ENCODE results near the gene C6orf15. TPM values are rescaled to one million over a fixed set of nuclear protein-coding genes. Genes with fewer than 3 reads are reported as not detected.

The C6orf15 gene
- total RNA-seq, 4 donors from 2014 or later: not detected

DNA sequence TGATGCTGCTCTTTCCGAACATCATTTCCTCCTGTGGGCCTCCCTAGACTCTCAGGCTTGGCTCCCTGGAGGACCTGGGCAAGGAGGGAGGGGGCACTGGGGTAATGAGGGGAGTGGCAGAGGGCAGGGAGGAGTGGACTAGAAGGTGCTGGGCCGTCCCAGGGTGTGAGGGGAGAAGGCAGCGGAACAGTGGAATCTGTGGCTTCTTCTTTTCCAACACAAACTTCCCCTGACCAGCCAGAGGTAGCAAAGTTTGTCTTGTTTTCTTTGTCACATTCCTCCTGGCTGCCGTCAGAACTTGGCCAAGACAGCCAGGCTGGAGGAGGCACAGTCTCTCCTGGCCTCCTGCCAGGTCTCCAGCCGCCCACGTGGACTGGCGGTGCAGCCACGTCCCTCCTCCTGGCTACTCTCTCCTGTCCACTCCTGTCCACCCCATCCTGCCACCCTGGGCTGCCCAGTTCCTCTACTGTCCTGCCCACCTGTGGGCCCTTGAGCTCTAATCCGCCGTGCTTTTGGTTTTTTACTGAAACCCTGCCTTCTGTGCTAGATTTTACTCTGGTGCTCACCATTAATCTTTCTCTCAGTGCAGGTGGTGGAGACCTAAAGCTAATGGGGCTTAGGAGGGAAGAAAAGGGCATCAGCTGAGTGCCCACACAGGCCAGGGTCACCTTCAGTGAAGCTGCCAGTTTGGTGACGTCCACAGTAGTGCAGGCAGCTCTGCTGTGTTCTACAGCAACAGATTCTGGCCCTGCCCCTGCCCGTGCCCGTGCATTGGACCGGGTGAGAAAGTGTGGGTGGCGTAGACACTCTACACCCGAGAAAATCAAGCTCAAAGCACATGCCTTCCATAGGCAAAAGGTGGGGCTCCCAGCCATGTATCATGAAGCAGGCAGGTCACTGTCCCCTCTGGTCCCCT, 10.7 kb upstream of the C6orf15 start:
- TF ChIP-seq POLR2AphosphoS5 (IDR thresholded peaks at IDR 0.05): peak in 1 of 2 donors; percentile 33
- no peak for TF ChIP-seq EP300 (IDR thresholded peaks at IDR 0.05)
- TF ChIP-seq POLR2A (IDR thresholded peaks at IDR 0.05; ENCODE audit: low read depth): no peak
- peak overlapping the region; percentile 27 to 76 (median 48) for H3K27ac ChIP-seq (replicated peaks in 1 of 4)
- no peak overlapping the region for H3K4me3 ChIP-seq
- no peaks in the 10 kb centered on the region for H3K27me3 ChIP-seq
- 24% methylated on average over 12 of the region's 16 CpGs for WGBS
- H3K9me3 ChIP-seq: no peaks in the 10 kb centered on the region
- H3K36me3 ChIP-seq: no peaks in the 10 kb centered on the region
- peaks cover 22 to 56% (median 31%) of the 10 kb centered on the region in 4 donors for H3K4me1 ChIP-seq
- no peak for DNase-seq (ENCODE audit: extremely low spot score)
- intact Hi-C loops (cut with DNase I): no loop called here

GRCh38 chr6:31121131-31121790, 8.9 kb upstream of the C6orf15 start:
- DNase-seq (ENCODE audit: extremely low spot score): no peak

DNA sequence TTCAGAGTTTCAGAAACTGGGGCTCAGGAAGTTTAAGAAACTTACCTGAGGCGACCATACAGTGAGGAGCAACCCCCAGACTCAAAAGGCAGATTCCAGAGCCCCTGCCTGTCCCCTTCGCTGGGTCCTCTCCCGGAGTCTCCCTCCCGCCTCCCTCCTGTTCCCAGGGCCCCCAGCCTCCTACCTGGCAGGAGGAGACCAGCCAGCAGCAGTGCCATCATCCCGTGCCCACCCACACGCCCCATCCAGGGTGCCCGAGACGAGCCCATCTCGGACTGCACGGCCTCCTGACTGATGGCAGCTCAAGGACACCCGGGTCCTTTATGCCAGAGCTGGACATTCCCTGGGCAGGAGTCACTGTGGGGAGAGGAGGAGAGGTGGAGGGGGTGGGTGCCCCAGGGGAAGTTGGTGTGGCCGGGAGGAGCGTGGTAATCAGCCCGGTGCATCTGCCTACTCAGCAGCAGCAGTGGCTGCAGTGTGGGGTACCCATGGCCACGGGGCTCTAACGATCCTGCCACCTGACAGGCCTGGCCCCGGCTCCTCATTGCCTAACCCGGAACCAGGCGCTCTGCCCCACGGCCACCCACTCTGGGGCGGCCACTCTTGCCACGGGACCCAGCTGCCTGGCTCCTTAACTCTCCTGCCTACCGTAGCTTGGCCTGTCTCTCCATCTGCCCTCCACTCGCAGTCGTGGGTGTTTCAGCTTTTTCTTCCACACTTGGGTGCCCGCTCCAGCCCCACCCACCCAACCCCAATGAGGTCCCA, 8.0 kb upstream of the C6orf15 start, which contains the start of gene CDSN:
Gene CDSN (minus strand): TSS at position 296 of the 765 bp plus-strand sequence. CDS start 27 bp downstream, at position 269.
- intact Hi-C loops (cut with DNase I): no loop called here
- no peaks in the 10 kb centered on the region for H3K9me3 ChIP-seq
- 84% methylated on average over 23 of the region's 26 CpGs for WGBS

More at GRCh38 chr6:31121131-31121790, 8.9 kb upstream of the C6orf15 start:
- Histone ChIP-seq H3K27ac (replicated peaks in 1 of 4) (no peak overlapping the region), H3K27me3 (no peaks in the 10 kb centered on the region), H3K4me3 (no peak overlapping the region), H3K9me3 (no peaks in the 10 kb centered on the region), H3K36me3 (no peaks in the 10 kb centered on the region), H3K4me1 (peaks cover 33 to 69% (median 41%) of the 10 kb centered on the region in 4 donors)
- TF ChIP-seq POLR2AphosphoS5 (IDR thresholded peaks at IDR 0.05) (no peak), POLR2A (IDR thresholded peaks at IDR 0.05; ENCODE audit: low read depth) (no peak), EP300 (IDR thresholded peaks at IDR 0.05) (no peak)
- TF ChIP-seq, protein P1, sequence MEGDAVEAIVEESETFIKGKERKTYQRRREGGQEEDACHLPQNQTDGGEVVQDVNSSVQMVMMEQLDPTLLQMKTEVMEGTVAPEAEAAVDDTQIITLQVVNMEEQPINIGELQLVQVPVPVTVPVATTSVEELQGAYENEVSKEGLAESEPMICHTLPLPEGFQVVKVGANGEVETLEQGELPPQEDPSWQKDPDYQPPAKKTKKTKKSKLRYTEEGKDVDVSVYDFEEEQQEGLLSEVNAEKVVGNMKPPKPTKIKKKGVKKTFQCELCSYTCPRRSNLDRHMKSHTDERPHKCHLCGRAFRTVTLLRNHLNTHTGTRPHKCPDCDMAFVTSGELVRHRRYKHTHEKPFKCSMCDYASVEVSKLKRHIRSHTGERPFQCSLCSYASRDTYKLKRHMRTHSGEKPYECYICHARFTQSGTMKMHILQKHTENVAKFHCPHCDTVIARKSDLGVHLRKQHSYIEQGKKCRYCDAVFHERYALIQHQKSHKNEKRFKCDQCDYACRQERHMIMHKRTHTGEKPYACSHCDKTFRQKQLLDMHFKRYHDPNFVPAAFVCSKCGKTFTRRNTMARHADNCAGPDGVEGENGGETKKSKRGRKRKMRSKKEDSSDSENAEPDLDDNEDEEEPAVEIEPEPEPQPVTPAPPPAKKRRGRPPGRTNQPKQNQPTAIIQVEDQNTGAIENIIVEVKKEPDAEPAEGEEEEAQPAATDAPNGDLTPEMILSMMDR (IDR thresholded peaks at IDR 0.05): no peak
- intact Hi-C loops (cut with DNase I): no loop called here
- WGBS: 87% methylated on average over 12 of the region's 12 CpGs

GRCh38 chr6:31118178-31118577, 5.8 kb upstream of the C6orf15 start:
- Histone ChIP-seq H3K36me3 (no peaks in the 10 kb centered on the region), H3K9me3 (no peaks in the 10 kb centered on the region), H3K27ac (replicated peaks in 1 of 4) (no peak overlapping the region), H3K27me3 (no peaks in the 10 kb centered on the region), H3K4me3 (no peak overlapping the region), H3K4me1 (peaks cover 42 to 68% (median 57%) of the 10 kb centered on the region in 4 donors)
- WGBS: 84% methylated on average over 5 of the region's 7 CpGs
- DNase-seq (ENCODE audit: extremely low spot score): no peak
- TF ChIP-seq, protein P1 (IDR thresholded peaks at IDR 0.05): no peak
- TF ChIP-seq POLR2A (IDR thresholded peaks at IDR 0.05; ENCODE audit: low read depth): no peak
- TF ChIP-seq POLR2AphosphoS5 (IDR thresholded peaks at IDR 0.05): no peak
- no peak for TF ChIP-seq EP300 (IDR thresholded peaks at IDR 0.05)
- intact Hi-C loops (cut with DNase I): no loop called here

More for the DNA sequence above, 8.0 kb upstream of the C6orf15 start, which contains the start of gene CDSN:
- no peak for DNase-seq (ENCODE audit: extremely low spot score)
- TF ChIP-seq EP300 (IDR thresholded peaks at IDR 0.05): no peak
- TF ChIP-seq, protein P1 (IDR thresholded peaks at IDR 0.05): no peak
- no peak for TF ChIP-seq POLR2AphosphoS5 (IDR thresholded peaks at IDR 0.05)
- no peak for TF ChIP-seq POLR2A (IDR thresholded peaks at IDR 0.05; ENCODE audit: low read depth)
- Histone ChIP-seq H3K4me1 (peaks cover 30 to 69% (median 45%) of the 10 kb centered on the region in 4 donors), H3K36me3 (no peaks in the 10 kb centered on the region), H3K4me3 (no peak within 1 kb of the TSS), H3K27me3 (no peaks in the 10 kb centered on the region), H3K27ac (replicated peaks in 1 of 4) (no peak within 1 kb of the TSS)
